Left kidney (tissue), 8 donors: ENCODE data around the gene PRKACB. TPM values are rescaled to one million over a fixed set of nuclear protein-coding genes. Genes with fewer than 3 reads are reported as not detected.
"Not testable (repeated sequence)": the region's sequence is repeated elsewhere in the genome, so short reads cannot be mapped to it uniquely, and the experiment has no call there.

Experiments
- DNase-seq: peaks from one replicate; pipeline ENCODE4 v3.0.0-alpha.2; 2013
- long read RNA-seq, 8 donors: transcript quantifications; one replicate each; lab custom pipeline, GENCODE V29; 2026
- polyA plus RNA-seq: library from polyadenylated mRNA; unstranded; fragments of 120-200 nt; gene quantifications from one replicate; pipeline ENCODE4 v1.2.1, GENCODE V29; 2013; ENCODE audit not compliant: insufficient read length

PRKACB gene
- 59.2 TPM for polyA plus RNA-seq
- long read RNA-seq, donor 1, full-length matches to known transcripts: 18 of 18 reads
- long read RNA-seq, donor 1, partial matches to known transcripts: 0 of 18 reads
- long read RNA-seq, donor 1, other reads (novel, unspliced or antisense): 0 of 18 reads
- long read RNA-seq, donor 2, full-length matches to known transcripts: 12 of 12 reads
- long read RNA-seq, donor 2, partial matches to known transcripts: 0 of 12 reads
- long read RNA-seq, donor 2, other reads (novel, unspliced or antisense): 0 of 12 reads
- long read RNA-seq, donor 3, full-length matches to known transcripts: 5 of 5 reads
- long read RNA-seq, donor 3, partial matches to known transcripts: 0 of 5 reads
- long read RNA-seq, donor 3, other reads (novel, unspliced or antisense): 0 of 5 reads
- long read RNA-seq, donor 4: 0 reads
- long read RNA-seq, donor 5, full-length matches to known transcripts: 9 of 9 reads
- long read RNA-seq, donor 5, partial matches to known transcripts: 0 of 9 reads
- long read RNA-seq, donor 5, other reads (novel, unspliced or antisense): 0 of 9 reads
- long read RNA-seq, donor 6, full-length matches to known transcripts: 10 of 10 reads
- long read RNA-seq, donor 6, partial matches to known transcripts: 0 of 10 reads
- long read RNA-seq, donor 6, other reads (novel, unspliced or antisense): 0 of 10 reads
- long read RNA-seq, donor 7, full-length matches to known transcripts: 8 of 8 reads
- long read RNA-seq, donor 7, partial matches to known transcripts: 0 of 8 reads
- long read RNA-seq, donor 7, other reads (novel, unspliced or antisense): 0 of 8 reads
- long read RNA-seq, donor 8, full-length matches to known transcripts: 5 of 5 reads
- long read RNA-seq, donor 8, partial matches to known transcripts: 0 of 5 reads
- long read RNA-seq, donor 8, other reads (novel, unspliced or antisense): 0 of 5 reads

- no peak for DNase-seq
These were observed at the start of gene PRKACB for GRCh38 chr1:84143796-84144565. Gene PRKACB, plus strand, starts transcription at chr1:84144271. Its CDS starts 91 bp downstream, at chr1:84144362.

- no peak for DNase-seq
These were observed 48.8 kb upstream of the PRKACB start for GRCh38 chr1:84095308-84095707.

DNA sequence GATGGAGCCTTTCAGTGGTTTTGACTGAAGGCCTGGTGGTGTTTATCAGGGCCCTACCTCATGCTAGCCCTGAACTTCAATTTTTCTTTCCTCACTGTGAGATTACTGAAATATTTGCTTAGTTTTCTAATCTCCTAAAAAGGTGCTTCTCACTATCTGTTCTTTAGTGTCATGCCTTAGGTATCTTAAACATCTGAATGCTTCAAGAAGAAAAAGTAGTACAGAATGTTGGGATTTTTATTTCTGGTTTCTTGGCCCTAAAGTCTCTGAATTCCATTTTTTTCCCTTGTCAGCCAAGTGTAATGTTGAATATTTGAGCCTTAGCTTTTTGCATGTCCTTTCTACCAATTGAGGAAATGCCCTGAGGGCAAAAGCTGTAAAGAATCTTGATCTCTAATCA, 47.9 kb upstream of the PRKACB start:
- DNase-seq: no peak

- DNase-seq: no peak
These were observed 42.9 kb upstream of the PRKACB start for GRCh38 chr1:84101204-84101603.

DNA sequence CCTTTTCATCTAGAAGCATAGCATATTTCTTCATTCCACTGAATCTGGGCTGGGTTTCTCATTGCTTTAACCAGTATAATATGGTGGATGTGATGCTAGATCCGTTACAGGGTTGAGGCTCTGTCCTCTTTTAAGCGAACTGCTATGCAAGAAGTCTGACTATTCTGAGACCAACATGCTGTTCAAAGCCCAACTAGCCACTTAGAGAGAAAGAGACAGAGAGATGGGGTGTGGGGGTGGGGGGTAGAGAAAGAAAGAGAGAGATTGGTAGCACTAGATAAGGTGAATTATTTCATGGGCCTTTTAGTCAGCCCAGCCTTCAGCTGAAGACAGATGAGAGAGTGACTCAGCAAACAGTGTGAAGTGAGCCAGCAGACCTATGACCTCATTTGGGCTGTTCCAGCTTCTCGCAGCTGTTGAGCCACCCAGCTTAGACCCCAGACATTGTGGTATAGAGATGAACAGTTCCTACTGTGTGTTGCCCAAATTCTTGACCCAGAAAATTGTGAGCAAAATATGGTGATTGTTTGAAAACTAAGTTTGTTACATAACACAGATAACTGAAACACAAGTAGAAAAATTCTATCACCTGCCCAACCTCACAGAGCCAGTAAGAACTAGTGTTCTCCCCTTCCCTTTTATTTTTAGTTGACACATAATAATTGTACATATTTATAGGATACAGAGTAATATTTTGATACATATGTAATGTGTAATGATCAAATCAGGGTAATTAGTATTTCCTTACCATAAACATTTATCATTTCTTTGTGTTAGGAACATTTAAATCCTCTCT, 40.7 kb upstream of the PRKACB start:
- DNase-seq: no peak

DNA sequence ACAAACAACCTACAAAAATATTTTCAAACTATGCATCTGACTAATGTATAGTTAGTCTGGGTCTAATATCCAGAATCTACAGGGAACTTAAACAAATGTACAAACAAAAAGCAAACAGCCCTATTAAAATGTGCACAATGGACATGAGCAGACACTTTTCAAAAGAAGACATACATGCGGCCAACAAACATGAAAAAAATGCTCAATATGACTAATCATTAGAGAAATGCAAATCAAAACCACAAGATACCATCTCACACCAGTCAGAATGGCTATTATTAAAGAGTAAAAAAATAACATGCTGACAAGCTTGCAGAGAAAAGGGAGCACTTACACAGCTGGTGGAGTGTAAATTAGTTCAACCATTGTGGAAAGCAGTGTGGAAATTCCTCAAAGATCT, 36.5 kb upstream of the PRKACB start:
- not testable (repeated sequence) for DNase-seq

DNA sequence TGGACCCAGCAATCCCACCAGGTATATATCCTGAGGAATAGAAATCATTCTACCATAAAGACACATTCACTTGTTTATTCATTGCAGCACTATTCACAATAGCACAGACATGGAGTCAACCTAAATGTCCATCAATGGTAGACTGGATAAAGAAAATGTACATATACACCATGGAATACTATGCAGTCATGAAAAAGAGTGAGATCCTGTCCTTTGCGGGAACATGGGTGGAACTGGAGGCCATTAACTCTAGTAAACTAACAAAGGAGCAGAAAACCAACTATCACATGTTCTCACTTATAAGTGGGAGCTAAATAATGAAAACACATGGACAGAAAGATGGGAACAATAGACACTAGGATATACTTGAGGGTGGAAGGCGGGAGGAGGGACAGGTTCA, 36.1 kb upstream of the PRKACB start:
- DNase-seq: no peak

DNA sequence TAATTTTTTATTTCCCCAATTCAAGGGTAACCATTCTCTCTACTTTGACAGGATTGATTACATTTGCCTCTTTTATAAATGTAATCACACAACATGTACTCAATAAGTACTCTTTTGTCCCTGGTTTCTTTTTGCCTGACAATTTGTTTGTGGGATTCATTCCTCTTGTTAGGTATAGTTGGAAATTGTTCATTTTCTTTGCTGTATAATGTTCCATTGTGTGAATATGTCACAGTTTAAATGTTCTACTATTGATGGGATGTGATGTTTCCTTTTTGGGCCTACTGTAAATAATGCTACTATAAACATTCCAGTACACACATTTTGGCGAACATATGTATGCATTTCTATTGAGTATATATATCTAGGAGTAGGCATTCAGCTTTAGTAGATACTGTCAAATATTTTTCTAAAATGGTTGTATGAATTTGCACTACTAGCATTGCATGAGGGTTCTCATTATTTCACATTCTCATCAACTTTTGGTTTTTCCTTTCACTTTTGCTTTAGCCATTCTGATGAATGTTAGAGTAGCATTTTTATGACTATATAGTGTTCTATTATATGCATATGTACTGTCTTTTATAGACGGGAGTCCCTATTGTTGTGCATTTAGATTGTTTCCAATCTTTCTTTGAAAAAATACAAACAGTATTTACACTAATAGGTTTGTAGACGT, 35.0 kb upstream of the PRKACB start:
- DNase-seq: no peak

- DNase-seq: no peak
These were observed 33.4 kb upstream of the PRKACB start for GRCh38 chr1:84110629-84111028.

DNA sequence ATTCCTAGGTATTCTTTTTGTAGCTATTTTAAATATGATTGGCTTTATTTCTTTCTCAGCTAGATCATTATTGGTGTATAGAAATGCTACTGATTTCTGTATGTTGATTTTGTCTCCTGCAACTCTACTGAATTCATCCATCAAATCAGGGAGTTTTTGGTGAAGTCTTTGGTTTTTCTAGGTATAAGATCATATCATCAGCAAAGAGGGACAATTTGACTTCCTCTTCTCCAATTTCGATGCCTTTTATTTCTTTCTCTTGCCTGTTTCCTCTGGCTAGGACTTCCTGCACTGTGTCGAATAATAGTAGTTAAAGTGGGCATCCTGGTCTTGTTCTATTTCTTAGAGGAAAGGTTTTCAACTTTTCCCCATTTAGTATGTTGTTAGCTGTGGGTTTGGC, 27.5 kb upstream of the PRKACB start:
- DNase-seq: no peak

DNA sequence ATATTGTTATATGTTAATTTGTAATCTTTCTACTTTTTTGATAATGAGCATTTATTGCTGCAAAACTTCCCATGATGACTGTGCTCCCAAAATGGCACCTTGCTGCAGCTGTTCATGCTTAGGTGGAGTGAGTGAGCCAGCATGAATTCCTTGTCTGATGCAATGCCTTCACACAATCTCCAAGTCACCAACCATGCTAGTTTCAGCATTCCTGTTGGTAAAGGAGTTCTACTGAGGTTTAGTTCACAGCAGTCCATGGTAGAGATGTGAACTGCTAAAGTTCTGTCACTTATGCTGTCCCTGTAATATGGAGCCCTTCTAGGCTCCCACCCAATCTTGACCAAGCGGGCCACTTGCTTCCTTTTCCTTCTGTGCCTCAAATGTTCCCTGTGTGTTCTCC, 26.2 kb upstream of the PRKACB start:
- no peak for DNase-seq

DNA sequence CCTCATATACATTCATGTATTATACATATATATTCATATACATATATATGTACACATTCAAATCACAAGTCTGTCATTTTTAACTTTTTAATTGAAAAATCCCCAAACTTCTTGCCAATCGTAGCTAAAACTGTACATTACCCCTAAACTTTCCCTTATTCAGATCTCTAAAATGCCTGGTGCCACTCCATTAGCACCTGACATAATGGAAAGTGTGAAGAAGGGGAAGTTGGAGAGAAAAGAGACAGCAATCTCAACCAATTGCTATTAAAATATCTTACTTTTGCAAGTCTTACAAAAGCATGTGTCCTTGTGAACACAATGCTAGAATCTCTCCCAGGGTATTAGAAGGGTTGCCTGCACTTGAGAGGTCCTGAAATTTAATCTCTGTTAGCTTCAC, 22.7 kb upstream of the PRKACB start:
- no peak for DNase-seq

DNA sequence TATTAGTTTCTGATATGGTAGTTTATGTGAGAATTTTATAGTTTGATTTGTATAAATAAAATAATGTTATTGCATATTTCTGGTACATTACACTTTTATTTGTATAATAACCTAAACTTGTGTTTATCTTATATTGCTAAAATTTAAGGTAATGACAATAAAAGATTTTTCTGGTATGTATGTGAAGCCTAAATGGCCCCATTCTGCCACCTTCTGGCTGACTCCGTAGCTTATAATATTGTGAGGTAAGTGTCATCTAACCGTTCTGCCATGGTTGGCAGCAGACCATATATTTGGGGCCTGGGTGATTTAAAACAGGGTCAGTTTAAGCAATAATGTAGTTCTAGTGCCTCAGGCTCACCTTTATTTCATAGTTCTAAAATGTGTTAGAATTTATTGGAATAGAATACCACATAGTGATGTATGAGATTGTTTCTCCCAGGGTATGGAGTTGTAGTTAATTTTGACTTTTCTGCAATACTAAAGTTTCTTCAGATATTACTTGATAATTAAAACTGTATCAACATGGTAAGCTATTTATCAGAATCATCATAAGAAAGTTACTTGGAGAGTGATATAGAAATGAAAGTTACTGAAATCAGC, 21.2 kb upstream of the PRKACB start:
- peak; percentile 43 for DNase-seq

GRCh38 chr1:84133479-84133878, 10.6 kb upstream of the PRKACB start:
- no peak for DNase-seq

- DNase-seq: no peak
These were observed 8.7 kb upstream of the PRKACB start for GRCh38 chr1:84135341-84135740.

- no peak for DNase-seq
These were observed 2.7 kb upstream of the PRKACB start for GRCh38 chr1:84141182-84142003.

DNA sequence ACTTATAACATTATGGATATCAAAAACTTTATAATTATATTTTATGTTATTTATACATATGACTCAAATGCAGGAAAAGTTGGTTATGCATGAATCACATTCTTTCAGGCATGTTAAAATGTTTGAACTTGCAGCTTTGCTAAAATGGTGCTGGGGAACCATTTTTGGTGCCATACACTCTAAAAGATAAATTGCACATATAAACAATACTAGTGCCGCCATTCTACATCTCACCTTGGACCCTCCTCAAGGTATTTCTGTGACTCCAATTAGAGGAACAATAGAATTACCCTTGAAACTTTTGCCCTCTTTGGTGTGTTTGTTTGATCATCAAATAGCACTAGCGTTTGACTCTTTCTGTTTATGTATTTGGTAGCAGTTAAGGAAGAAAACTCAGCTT, 997 bp downstream of the PRKACB start:
- no peak for DNase-seq

- DNase-seq: no peak
These were observed 2.5 kb downstream of the PRKACB start for GRCh38 chr1:84146411-84147032.

- DNase-seq: no peak
These were observed 4.7 kb downstream of the PRKACB start for GRCh38 chr1:84148758-84149157.
